HG03457 (cell line): ENCODE data around the gene COL6A2.
"Not testable (repeated sequence)": the region's sequence is repeated elsewhere in the genome, so short reads cannot be mapped to it uniquely, and the experiment has no call there.

Source experiments
- ATAC-seq: cut with Tn5 transposase; IDR thresholded peaks from one replicate; pipeline ENCODE4 v1.9.1; 2021; ENCODE audit warnings: moderate number of reproducible peaks; ENCODE audit not compliant: unreplicated experiment

Gene COL6A2

DNA sequence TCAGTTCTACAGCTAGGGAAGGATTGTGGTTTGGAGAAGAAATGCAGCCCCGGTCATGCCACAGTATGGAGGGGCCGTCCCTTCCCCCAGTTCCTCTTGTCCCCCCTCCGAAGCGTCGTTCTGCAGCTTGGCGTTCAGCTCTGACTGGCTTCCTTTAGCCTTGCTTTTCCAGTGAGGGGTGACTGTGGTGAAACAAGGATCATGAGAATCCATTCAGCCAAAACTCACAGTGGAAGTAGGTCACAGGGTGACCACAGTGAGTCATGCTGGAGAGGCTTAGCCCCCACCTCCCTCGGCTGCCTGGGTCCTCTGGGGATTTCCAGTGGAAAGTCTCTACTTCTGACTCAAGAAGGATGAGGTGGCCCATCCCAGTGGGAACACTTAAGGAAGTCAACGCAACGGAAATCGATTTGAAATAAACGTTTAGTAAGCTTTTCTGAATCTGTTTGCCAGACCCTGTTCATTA, 37.3 kb upstream of the COL6A2 start:
- ATAC-seq: no peak

DNA sequence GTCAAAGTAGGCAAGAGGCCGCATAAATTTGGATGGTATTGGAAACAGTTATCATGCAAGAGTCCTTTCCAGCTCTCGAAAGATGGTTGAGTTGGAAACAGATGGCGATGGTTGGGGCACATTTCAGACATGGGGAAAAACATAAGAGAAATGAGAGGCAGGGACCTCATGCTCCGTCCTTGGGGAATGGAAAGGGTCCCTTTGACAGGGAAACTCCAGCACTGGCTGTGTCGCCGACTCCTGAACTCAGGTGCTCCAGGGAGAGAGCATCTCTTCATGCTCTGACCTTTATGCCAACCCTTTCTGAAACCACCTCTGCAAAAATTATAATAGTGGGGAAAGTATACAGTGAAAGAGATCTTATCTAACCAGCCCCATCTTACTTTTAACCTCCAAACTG, 36.8 kb upstream of the COL6A2 start:
- no peak for ATAC-seq

DNA sequence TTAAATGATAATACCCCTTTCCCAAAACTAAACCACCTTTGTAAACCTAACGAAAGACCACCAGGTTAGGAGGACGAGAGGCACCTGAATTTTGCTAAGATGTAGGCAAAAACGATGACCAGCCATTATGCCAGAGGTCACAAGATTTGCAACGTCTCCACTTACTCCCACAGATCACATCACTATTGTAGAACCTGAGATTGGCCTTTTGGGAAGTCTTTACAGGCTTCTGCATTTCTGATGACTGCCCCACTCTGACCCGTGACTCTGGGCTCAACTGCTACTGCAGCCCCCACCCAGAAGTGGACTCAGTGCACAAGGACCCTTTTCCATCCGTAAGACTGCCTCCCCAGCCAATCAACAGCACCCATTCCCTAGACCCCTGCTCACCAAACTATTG, 36.4 kb upstream of the COL6A2 start:
- ATAC-seq: no peak

DNA sequence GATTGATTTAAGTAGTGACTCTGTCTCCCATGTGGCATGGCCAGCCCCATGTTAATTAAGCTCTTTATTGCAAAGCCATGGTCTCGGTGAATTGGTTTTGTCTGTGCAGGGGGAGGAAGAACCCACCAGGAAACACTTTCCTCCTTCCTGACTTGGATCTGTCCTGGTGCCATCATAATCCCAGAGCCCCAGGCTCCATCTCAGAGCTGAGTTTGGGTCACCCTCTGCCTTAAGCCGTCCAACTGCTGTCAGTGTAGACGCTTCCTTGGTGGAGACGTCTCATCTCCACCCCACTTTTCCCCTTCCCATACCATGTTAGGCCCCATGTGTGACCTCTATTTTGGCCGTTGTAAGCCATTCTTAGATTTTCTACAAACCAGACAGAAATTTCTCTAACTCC, 36.0 kb upstream of the COL6A2 start:
- no peak for ATAC-seq

DNA sequence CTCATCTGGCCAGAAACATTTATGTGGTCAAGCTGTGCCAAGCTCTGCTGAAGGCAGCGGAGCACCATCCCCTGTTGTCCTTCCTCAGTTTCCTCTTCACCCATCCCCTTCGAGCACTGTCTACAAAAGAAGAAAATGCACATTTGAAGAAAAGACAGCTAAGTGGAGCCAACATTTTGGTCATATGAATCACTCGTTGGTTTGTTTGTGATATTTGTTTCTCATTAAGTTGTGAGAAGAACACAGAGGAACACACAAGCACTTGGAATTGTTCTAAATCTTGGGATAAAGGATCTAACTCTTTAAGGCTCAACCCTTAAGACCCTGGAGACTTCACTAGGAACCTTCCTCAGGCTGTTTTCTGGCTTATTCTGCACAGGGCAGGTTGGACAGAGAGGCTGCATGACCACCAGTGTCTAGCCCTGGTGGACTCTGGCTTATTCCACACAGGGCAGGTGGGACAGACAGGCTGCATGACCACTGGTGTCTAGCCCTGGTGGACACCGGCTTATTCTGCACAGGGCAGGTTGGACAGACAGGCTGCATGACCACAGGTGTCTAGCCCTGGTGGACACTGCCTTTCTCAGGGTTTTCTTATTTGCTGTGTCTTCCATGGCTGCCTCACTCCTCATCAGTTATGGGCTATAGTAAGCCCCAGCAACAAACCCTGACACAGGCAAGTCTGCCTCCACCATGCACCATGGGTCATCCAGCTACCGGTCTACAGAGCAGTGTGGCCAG, 35.3 kb upstream of the COL6A2 start:
- no peak for ATAC-seq

DNA sequence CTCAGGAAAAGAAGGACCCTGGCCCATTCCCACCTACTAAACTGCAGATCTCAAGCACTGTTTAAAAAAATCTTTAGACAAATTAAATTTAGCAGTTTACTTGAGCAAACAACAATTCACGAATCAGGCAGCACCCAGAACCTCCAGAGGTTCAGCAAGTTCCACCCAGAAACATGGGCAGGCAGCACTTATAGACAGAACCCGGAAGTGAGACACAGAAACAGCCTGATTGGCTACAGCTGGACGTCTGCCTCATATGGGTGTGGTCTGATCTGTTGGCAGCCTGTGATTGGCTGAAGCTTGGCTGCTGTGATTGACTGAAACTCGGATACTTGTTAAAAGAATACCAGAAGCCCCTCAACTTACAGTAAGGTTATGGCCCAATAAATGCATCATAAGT, 34.7 kb upstream of the COL6A2 start:
- ATAC-seq: no peak

DNA sequence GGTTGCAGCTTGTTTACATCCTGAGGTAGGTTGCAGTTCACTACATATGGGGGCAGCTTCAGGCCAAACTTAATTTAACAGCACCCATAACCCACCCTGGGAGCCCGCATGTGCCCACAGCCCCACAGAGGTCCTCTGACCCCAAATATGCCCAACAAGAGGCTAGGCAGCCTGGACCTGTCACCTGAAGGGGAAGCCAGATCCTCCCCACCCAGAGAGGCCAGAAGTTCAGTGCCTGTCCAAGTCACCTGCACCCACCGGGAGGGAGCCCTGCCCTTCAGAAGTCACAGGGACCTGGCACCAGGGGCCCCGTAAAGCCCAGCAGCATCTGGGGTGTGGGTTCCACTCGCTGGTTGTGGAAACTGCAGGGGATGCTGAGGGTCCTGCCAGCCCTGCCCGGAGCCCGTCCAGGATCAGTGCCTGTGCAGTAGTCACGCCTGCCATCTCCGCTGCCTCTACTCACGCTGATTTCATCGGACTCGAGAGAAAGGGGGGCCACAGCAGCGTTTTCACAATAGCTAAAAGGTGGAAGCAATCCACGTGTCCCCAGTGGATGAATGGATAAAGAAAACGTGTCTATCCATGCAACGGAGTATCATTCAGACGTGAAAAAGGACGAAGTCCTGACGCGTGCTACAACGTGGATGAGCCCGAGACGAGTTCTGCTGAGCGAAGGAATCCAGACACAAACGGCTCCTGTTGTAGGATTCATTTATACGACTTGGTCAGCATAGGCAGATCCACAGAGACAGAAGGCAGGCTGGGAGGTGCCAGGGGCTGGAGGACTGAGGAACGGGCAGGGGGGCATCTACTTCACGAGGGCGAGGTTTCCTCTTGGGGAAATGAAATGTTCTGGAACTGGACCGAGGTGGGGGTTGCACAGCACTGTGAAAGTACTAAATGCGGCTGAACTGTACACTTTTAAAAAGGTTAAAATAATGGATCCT, 33.9 kb upstream of the COL6A2 start:
- no peak for ATAC-seq

DNA sequence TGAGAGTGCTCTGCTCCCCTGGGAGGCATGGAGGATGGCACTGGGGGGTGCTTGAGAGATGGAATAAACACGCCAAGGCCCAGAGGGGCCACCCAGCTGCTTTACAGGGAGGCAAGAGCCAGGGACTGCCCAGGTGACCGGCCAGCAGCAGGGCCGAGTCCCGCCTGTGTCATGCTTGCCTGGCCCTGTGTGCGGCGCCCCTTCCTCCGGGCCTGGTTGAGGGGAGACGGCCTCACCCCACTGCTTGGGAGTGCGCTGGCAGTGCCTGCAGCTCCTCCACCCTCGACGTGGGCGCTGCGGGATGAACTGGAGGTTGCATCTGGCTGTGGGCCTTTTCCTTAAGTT, 33.1 kb upstream of the COL6A2 start:
- ATAC-seq: no peak

DNA sequence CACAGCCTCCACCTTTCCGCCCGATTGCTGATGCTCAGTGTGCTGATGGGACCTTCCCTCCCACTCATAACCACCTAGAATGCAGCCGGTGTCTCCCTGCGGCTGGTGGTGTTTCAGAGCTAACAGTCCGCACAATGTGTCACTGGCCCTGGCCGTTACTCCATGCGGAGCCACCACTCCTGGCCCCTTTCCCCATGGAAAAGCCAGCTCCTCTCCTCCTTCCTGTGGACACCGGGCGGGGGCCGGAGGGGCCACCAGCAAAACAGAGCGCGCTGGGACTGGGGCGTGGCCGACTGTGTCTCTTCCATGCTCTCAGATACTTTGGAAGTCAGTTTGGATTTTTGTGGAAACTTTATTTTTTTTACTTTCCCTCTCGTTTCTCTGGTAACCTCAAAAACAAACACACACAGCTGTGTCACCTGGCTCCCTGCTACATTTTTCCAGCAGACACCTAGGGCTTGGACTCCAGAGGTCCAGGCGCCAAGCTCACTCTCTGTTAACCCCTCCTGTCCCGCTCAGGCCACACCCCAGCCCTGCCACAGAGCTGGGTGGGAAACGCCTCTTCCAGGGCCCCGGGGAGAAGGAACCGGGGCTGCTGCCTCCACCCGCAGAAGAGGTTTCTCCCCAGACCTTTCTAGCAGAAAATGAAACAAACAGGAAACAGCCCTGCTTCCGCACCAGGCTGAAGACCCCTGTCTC, 32.5 kb upstream of the COL6A2 start:
- ATAC-seq: no peak

DNA sequence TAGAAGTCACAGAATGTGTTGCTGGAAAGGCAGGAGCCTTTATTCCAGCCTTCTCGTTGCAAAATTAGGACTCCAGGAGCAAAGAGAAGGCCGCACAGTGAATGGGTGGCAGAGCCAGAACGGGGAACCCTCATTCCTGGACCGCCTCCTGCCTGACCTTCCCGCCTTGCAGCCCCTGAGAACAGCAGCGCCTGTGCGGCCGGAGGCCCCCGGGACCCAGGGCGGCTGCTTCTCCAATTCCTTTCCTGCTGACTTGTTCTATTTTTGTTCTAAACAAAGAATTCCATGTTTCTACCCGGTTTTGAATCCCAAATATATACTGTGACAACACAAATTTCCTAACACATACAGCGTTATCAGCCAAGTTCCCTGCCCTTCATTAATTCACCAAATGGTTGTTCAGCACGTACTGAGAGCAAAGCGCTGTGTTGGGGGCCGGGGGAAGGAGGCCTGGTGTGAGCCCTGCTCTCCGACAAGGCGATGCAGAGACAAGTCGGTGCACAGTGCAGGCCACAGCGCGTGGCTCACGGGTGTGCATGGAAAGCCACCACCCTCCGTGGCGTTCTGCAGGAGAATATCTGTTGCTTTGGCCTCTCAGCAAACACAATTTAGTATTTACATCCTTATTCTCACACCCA, 31.9 kb upstream of the COL6A2 start:
- ATAC-seq: no peak

DNA sequence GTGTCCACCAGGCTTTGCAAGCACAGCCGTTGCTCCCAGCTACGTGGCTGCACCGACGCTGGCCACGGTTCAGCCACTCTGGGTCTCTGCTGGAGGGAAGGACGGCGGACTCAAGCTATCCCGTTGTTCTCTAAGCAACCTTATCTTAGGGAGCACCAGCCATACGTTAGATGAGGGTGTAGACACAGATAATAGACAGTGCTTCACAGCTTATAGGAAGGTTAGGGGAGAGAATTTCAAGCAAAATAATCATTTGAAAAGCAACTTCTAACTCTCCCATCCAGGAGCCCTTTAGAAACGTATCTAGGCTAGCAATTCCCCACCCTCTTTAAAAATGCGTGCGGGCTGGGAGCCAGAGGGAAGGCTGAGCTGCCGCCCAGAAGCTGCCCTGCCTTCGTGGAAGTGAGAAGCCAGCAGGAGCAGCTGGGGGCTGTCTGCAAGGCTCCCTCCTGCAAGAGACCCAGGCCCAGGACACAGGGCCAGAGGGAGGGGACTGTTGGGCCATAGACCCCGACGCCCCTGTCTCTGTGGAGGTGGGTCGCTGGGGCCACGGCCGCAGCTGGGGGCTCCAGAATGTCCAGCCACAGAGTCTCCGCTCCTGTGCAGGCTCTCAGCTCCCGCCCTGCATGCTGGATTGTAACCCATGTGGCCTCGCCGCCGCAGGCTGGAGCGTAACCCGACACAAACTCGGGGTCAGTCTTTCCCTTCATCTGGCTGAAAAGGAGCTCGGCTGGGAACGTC, 31.2 kb upstream of the COL6A2 start:
- ATAC-seq: no peak

DNA sequence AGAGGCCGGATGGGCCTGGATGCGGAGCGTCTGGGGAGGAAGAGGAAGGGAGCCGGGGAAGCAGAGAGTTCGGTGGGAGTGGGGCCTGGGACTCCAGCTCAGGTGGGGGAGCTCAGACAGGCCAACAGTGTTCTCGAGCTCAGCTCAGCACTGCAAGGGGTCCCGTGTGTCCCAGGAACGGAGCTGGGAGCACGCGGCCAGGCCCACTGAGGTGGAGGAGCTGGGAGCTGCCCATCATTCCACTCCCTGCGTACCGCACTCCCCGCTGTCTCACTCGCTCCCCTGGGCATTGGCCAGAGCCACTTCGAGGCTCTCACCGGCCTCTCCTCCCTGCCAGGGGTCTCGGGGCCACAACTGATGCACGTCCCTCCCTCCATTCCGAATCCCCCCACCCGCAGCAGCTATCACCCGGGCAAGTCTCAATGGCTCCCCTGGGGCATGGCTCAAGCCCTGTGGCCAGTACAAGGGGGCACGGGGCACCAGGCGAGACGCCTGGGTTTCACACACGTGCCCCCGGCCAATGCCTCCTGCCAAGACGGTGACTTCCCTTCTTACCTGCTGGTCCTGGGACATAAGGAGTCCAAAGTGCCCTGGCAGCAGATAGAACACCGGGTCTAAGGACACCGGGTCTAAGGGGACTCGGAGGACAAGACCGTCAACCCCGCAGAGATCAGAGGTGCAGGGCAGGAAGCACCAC, 30.3 kb upstream of the COL6A2 start:
- no peak for ATAC-seq

DNA sequence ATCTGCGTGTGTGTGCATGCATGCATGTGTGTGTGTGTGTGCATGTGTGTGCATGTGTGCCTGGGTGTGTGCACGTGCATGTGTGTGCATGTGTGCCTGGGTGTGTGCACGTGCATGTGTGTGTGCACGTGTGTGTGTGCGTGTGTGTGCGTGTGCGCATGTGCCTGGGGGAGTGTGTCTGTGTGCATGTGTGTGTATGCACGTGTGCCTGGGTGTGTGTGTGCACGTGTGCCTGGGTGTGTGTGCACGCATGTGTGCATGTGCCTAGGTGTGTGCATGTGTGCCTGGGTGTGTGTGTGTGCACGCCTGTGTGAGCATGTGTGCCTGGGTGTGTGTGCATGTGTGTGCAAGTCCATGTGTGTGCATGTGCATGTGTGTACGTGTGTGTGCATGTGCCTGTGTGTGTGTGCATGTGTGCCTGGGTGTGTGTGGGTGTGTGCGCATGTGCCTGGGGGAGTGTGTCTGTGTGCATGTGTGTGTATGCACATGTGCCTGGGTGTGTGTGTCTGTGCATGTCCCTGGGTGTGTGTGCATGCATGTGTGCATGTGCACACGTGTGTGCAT, 29.3 kb upstream of the COL6A2 start:
- no peak for ATAC-seq

DNA sequence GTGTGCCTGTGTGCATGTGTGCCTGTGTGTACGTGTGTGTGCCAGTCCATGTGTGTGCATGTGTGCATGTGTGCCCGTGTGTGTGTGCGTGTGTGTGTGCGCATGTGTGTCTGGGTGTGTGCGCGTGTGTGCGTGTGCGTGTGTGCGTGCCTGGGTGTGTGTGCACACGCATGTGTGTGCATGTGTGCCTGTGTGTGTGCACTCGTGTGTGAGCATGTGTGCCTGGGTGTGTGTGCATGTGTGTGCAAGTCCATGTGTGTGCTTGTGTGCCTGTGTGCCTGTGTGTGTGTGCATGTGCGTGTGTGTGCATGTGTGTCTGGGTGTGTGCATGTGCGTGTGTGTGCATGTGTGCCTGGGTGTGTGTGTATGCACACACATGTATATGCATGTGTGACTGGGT, 28.7 kb upstream of the COL6A2 start:
- no peak for ATAC-seq

DNA sequence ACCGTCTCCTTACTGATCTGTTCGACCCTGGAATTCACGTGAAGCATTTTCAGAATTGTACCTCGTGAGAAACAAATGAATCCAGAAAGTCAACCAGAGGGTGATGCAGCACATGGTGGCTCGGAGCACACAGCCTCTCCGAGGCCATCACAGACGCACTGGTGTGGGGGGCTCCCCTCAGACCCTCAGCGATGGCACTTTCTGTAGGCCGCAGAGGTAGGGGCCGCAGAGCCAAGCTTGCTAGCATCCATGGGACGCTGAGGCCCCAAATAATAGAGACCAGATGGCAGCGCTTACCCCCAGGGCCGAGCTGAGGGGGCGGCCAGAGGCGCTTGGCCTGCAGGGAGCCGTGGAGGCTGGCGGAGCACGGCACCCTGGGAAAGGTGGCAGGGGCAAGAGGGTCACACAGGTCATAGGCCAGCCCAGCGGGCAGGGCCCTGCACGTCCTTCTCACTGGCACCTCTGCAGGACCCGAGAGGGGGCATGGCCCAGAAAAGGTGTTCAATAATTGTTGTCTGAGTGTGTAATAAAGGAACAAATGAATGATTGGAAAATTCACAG, 28.1 kb upstream of the COL6A2 start:
- ATAC-seq: no peak

DNA sequence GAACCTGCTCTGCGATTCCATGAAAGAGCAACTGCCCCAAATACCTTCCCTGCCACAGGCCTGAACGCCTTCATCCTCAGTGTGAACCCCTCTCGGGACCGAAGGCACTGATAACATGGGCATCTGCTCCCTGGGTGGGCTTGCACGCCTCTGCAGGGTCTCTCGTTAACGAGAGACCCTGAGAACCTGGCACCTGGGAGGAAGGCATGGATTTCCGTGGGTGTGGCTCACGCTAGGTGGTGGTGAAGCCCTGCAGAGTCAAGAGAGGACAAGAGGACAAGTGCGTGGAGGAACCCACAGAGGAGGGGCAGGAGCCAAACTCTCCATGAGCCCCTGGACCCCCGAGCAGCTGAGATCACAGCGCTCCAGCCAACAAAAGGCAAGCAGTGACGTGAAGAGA, 26.8 kb upstream of the COL6A2 start:
- ATAC-seq: no peak

DNA sequence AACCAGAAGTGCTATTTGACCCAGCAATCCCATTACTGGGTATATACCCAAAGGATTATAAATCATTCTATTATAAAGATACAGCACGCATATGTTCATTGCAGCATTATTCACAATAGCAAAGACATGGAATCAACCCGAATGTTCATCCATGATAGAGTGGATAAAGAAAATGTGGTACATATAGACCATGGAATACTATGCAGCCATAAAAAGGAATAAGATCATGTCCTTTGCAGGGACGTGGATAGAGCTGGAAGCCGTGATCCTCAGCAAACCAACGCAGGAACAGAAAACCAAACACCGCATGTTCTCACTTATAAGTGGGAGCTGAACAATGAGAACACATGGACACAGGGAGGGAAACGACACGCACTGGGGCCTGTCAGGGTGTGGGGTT, 21.2 kb upstream of the COL6A2 start:
- not testable (repeated sequence) for ATAC-seq

DNA sequence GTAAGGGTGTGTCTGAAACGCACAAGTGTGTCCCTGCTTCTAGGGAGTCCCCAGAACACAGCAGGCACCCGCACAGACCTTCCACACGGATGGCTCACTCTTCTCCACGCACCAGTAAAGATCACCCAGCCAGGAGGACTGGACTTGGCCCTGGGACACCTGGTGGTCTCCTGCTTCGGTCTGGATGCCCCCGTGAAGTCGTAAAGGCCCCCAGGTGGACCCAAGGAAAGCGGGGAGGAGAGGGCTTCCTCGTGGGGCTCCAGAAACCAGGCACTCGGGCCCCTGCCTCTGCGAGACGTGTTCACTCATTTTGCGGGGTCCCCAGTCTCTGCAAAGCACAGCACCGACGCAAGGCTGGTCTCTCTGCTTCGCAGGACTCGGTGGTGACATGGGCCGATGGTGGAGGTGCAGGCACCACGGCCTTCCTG, 20.2 kb upstream of the COL6A2 start:
- no peak for ATAC-seq

DNA sequence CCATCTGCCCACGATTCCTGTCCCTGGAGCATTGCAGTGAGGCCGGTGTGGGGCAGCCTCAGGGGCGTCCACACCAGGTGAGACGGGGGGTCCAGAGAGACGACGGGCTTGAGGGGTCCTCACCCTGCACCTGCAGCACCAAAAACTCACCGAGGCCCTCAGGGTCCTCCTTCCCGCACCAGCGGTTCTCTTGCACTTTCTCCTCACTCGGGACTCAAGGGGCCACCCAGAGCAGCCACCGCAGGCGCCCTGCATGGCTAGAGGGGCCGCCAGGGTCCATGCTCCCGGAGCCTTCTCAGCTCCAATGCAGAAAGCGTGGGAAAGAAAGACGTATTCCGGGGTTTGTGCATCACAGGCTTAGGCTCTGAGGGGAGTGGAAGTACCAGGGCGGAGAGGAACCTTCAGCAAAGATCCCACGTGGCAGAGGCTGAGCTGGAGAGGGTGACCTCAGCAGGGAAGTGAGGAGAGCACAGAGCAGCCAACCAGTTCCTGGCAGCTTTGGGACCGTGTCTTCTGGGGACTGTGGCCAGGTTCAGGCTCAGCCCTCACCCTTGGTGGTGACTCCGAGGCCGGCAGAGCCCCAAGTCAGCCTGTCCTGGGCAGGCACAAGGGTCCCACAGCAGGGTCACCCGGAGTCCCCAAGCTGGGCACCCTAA, 19.5 kb upstream of the COL6A2 start:
- no peak for ATAC-seq
